ENCODE measurements around the gene KRTAP4-11. TPM values are rescaled to one million over a fixed set of nuclear protein-coding genes. Genes with fewer than 3 reads are reported as not detected.
"Not testable (repeated sequence)": the region's sequence is repeated elsewhere in the genome, so short reads cannot be mapped to it uniquely, and the experiment has no call there.

Gene KRTAP4-11
- total RNA-seq, 4 donors from 2014 or later: not detected

DNA sequence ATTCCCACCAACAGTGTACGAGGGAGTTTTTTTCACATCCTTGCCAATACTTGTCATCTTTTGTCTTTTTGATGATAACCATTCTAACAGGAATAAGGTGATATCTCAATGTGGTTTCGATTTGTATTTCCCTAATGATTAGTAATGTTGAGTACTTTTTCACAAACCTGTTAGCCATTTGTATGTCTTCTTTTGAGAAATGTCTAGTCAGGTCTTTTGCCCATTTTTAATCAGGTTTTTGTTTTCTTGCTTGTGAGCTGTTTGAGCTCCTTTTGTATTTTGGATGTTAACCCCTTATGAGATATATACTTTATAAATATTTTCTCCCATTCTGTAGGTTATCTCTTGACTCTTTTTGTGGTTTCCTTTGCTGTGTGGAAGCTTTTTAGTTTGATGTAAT lies 33.4 kb upstream of the KRTAP4-11 start:
- no peak for DNase-seq (ENCODE audit: low spot score in 2 of 2)
- H3K4me3 ChIP-seq: no peak overlapping the region
- H3K27me3 ChIP-seq: no peaks in the 10 kb centered on the region
- H3K36me3 ChIP-seq: no peaks in the 10 kb centered on the region
- no peak for TF ChIP-seq POLR2A (IDR thresholded peaks at IDR 0.05)
- TF ChIP-seq, protein P1, sequence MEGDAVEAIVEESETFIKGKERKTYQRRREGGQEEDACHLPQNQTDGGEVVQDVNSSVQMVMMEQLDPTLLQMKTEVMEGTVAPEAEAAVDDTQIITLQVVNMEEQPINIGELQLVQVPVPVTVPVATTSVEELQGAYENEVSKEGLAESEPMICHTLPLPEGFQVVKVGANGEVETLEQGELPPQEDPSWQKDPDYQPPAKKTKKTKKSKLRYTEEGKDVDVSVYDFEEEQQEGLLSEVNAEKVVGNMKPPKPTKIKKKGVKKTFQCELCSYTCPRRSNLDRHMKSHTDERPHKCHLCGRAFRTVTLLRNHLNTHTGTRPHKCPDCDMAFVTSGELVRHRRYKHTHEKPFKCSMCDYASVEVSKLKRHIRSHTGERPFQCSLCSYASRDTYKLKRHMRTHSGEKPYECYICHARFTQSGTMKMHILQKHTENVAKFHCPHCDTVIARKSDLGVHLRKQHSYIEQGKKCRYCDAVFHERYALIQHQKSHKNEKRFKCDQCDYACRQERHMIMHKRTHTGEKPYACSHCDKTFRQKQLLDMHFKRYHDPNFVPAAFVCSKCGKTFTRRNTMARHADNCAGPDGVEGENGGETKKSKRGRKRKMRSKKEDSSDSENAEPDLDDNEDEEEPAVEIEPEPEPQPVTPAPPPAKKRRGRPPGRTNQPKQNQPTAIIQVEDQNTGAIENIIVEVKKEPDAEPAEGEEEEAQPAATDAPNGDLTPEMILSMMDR (IDR thresholded peaks at IDR 0.05): no peak
- TF ChIP-seq EP300 (IDR thresholded peaks at IDR 0.05): no peak
- 74 to 81% methylated on average over 2 of the region's 2 CpGs for WGBS, 2 donors
- H3K9me3 ChIP-seq: no peaks in the 10 kb centered on the region
- H3K4me1 ChIP-seq: no peaks in the 10 kb centered on the region
- no peak overlapping the region for H3K27ac ChIP-seq

DNA sequence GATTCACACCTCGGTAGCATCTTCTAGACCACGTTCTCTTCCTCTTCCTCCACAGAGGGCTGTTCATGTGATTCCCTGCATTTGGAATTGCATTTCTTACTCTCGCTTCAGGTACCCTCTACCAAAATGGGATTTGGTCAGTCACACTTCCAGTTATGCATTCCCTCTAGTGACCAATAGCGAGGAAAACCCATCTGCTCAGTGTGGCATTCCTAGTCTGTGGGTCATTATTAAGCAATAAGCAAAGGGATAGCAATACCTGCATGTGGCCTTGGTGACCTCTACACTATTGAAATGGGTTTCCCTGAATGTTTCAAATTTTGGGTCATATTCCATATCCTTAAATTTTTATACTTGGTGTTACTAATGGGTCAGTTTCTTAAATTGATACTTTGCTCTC lies 31.9 kb upstream of the KRTAP4-11 start:
- H3K27ac ChIP-seq: no peak overlapping the region
- TF ChIP-seq EP300 (IDR thresholded peaks at IDR 0.05) (no peak), POLR2A (IDR thresholded peaks at IDR 0.05) (no peak)
- TF ChIP-seq, protein P1 (IDR thresholded peaks at IDR 0.05): no peak
- no peak for DNase-seq (ENCODE audit: low spot score in 2 of 2)
- H3K36me3 ChIP-seq: no peaks in the 10 kb centered on the region
- WGBS, 2 donors: 83 to 91% methylated on average over 4 of the region's 4 CpGs
- no peaks in the 10 kb centered on the region for H3K27me3 ChIP-seq
- H3K4me1 ChIP-seq: no peaks in the 10 kb centered on the region
- H3K9me3 ChIP-seq: no peaks in the 10 kb centered on the region
- H3K4me3 ChIP-seq: no peak overlapping the region

DNA sequence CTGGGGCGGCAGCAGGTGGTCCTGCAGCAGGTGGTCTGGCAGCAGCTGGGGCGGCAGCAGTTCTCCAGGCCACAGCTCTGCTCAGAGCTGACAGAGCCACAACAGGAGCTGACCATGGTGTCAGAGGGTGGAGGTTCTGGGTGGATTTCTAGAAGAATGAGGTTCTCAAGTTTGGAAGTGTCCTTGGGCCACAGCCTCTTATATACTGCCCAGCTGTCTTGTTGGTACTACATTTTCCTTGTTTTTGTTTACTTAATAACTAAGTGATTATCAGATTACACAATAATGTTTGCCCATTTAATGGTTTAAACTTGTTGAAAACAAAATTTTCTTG lies 31.4 kb upstream of the KRTAP4-11 start, which contains the start of gene KRTAP4-5:
Gene KRTAP4-5, minus strand, starts transcription at position 174 of the 334 bp plus-strand sequence. Its CDS starts 58 bp downstream, at position 116.
- WGBS, 2 donors: 61 to 86% methylated on average over 2 of the region's 2 CpGs
- Histone ChIP-seq H3K27me3 (no peaks in the 10 kb centered on the region), H3K36me3 (no peaks in the 10 kb centered on the region), H3K27ac (no peak within 1 kb of the TSS), H3K9me3 (no peaks in the 10 kb centered on the region), H3K4me1 (no peaks in the 10 kb centered on the region), H3K4me3 (no peak within 1 kb of the TSS)
- no peak for DNase-seq (ENCODE audit: low spot score in 2 of 2)
- TF ChIP-seq POLR2A (IDR thresholded peaks at IDR 0.05) (no peak), EP300 (IDR thresholded peaks at IDR 0.05) (no peak)
- TF ChIP-seq, protein P1 (IDR thresholded peaks at IDR 0.05): no peak

DNA sequence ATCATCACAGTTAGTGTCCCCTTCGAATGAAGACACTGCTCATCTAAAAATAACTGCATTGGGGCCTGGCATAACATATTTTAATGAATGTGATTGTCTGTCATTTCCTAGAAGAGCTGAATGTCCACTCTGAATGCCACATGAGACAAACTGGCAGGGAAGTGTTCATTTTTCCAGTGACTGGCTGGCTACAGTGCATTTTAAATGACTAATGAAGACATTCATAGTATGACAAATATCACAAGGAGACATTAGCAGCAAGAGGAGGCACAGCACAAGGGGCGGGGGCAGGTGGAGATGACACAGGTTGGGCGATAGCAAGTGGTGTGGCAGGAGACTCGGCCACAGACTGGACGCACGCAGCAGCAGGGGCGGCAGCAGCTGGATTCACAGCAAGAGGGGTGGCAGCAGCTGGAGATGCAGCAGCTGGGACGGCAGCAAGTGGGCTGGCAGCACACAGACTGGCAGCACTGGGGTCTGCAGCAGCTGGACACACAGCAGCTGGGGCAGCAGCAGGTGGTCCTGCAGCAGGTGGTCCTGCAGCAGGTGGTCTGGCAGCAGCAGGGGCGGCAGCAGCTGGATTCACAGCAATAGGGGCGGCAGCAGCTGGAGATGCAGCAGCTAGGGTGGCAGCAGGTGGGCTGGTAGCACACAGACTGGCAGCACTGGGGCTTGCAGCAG lies 30.9 kb upstream of the KRTAP4-11 start:
- 77 to 78% methylated on average over 8 to 9 of the region's 10 CpGs for WGBS, 2 donors
- H3K36me3 ChIP-seq; H3K4me1 ChIP-seq; H3K27ac ChIP-seq; DNase-seq (ENCODE audit: low spot score in 2 of 2); H3K9me3 ChIP-seq; H3K4me3 ChIP-seq; H3K27me3 ChIP-seq: not testable (repeated sequence)

DNA sequence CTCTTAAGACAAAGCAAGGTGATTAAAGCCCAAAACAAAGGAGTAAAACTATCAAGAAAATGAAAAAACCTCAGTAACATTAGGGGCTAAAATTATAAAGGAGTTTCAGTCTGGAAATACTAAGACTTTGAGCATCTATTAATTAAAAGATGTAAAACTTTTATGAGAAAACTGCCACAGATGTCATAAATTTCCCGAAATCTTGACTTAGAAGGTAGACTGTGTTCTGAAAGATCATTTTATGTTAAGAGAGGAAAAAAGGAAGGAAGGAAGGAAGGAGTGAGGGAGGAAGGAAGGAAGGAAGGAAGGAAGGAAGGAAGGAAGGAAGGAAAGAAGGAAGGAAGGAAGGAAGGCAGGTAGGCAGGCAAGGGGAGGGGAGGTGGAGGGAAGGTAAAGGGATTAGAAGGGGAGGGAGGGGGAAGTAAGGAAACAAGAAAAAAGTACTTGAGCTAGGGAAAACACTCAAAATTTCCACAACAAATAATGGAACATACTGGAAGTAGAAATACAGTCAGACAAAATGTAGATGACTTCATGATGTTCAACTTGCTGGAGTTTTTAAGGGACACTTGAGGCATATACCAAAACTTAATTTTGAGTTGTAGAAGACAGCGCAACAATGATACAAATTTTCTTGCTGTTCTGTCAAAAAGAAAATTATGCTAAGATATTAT lies 29.5 kb upstream of the KRTAP4-11 start:
- H3K36me3 ChIP-seq: no peaks in the 10 kb centered on the region
- H3K4me1 ChIP-seq: no peaks in the 10 kb centered on the region
- H3K4me3 ChIP-seq: no peak overlapping the region
- DNase-seq (ENCODE audit: low spot score in 2 of 2): no peak
- no peak overlapping the region for H3K27ac ChIP-seq
- TF ChIP-seq POLR2A (IDR thresholded peaks at IDR 0.05) (no peak), EP300 (IDR thresholded peaks at IDR 0.05) (no peak)
- TF ChIP-seq, protein P1 (IDR thresholded peaks at IDR 0.05): no peak
- peaks cover 0 to 19% (median 0%) of the 10 kb centered on the region in 4 donors for H3K9me3 ChIP-seq
- no peaks in the 10 kb centered on the region for H3K27me3 ChIP-seq
- WGBS, 2 donors: 89 to 97% methylated on average over 2 of the region's 2 CpGs

Measured in tibial nerve (tissue), 4 donors.